Lung (tissue), 12 donors: ENCODE results near the gene PSMD8. TPM values are rescaled to one million over a fixed set of nuclear protein-coding genes. Genes with fewer than 3 reads are reported as not detected.

ENCODE experiments used
- ATAC-seq: fragments of 200-7000 bp; cut with Tn5 transposase; one replicate; pipeline ENCODE4 v1.9.1; 2020; ENCODE audit warnings: moderate number of reproducible peaks; ENCODE audit not compliant: insufficient read depth, low FRiP score
- DNase-seq, 3 donors: peaks; one replicate each; pipeline ENCODE4 v3.0.0-alpha.2; 2013 to 2017
- H3K27ac ChIP-seq, 2 donors: one replicate each; pipeline ENCODE4 v1.5.1; 2013; ENCODE audit warnings: mild to moderate bottlenecking in 2 of 2, moderate library complexity in 2 of 2, control low read depth in 1 of 2, inconsistent platforms in 1 of 2, low read depth in 1 of 2, low read length in 1 of 2
- H3K27me3 ChIP-seq, 3 donors: one replicate each; pipeline ENCODE4 v1.5.1; 2013; ENCODE audit warnings: low read length in 2 of 3; ENCODE audit not compliant: control insufficient read depth in 3 of 3, insufficient read depth in 3 of 3
- H3K36me3 ChIP-seq, 4 donors: one replicate each; pipeline ENCODE4 v1.5.1; 2013; ENCODE audit warnings: low read length in 4 of 4, mild to moderate bottlenecking in 1 of 4, moderate library complexity in 1 of 4; ENCODE audit not compliant: control insufficient read depth in 4 of 4, insufficient read depth in 4 of 4
- H3K4me1 ChIP-seq, 5 donors: one replicate each; pipeline ENCODE4 v1.5.1; 2013; ENCODE audit warnings: low read length in 5 of 5, mild to moderate bottlenecking in 2 of 5, moderate library complexity in 1 of 5; ENCODE audit not compliant: control insufficient read depth in 5 of 5, insufficient read depth in 5 of 5
- H3K4me3 ChIP-seq: one replicate; pipeline ENCODE4 v1.5.1; 2013; ENCODE audit warnings: mild to moderate bottlenecking, control low read depth, moderate library complexity
- H3K9ac ChIP-seq, 2 donors: one replicate each; pipeline ENCODE4 v1.5.1; 2013; ENCODE audit warnings: low read length in 2 of 2, control low read depth in 1 of 2; ENCODE audit not compliant: insufficient read depth in 1 of 2
- H3K9me3 ChIP-seq, 4 donors: one replicate each; pipeline ENCODE4 v1.5.1; 2013; ENCODE audit warnings: low read length in 3 of 4, mild to moderate bottlenecking in 1 of 4, moderate library complexity in 1 of 4; ENCODE audit not compliant: control insufficient read depth in 4 of 4, insufficient read depth in 3 of 4
- WGBS, 2 donors: extraction: QIAGEN DNeasy Blood & Tissue Kit; methylation state at CpG; one replicate each; pipeline ENCODE4 v1.1.7; 2013; 5-methylcytosine and 5-hydroxymethylcytosine counted together
- polyA plus RNA-seq, 2 donors: library from polyadenylated mRNA; stranded (reverse); fragments of 200-250 nt; gene quantifications; one replicate each; pipeline ENCODE4 v1.2.1, GENCODE V29; 2013
- total RNA-seq, 2 donors: library from RNA; depleted of rRNA in 1 of 2; stranded (reverse); fragments of >200 nt in 1 of 2; gene quantifications; one replicate each; pipeline ENCODE4 v1.2.1, GENCODE V29; 2014 to 2021
- TF ChIP-seq, protein P1 (sequence below): IDR thresholded peaks from 2 replicates; pipeline ENCODE4 v1.5.1; 2012; ENCODE audit warnings: mild to moderate bottlenecking; ENCODE audit errors: control extremely low read depth, extremely low read depth
- donor health status: control.
- donor health status: control.
- donor health status: Bipolar disorder and iron deficiency.
- donor health status: healthy.
- donor health status: DM: yes; HTN: yes; CAD: no.

The PSMD8 gene
- total and polyA plus RNA-seq, 4 donors: 65.4 to 233 (median 149) TPM

DNA sequence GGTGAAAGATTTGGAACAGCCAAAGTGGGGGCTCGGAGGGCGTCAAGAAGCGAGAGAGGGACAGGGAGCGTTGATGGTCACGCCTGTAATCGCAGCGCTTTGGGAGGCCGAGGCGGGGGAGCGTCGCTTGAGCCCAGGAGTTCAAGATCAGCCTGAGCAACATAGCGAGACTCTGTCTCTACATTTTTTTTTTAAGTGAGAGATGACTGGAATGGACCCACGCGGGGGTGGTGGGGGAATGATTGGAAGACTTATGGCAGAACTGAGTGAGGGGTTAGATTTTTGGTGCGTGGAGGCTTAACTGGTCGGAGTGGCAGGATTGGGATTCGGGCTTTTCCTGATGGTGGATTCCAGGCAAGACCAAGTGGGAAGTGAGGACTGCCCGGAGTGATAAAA is 725 bp downstream of the PSMD8 start:
- H3K27me3 ChIP-seq: no peaks in the 10 kb centered on the region
- H3K4me1 ChIP-seq: peaks cover 5 to 14% (median 9%) of the 10 kb centered on the region in 5 donors
- WGBS, 2 donors: 1 to 2% methylated on average over 18 of the region's 18 CpGs
- peak overlapping the region; percentile 91 to 93 for H3K9ac ChIP-seq
- H3K9me3 ChIP-seq: no peaks in the 10 kb centered on the region
- DNase-seq: no peak
- peak overlapping the region; percentile 89 for H3K4me3 ChIP-seq
- H3K36me3 ChIP-seq: peaks cover 0 to 17% (median 11%) of the 10 kb centered on the region in 4 donors
- TF ChIP-seq, protein P1, sequence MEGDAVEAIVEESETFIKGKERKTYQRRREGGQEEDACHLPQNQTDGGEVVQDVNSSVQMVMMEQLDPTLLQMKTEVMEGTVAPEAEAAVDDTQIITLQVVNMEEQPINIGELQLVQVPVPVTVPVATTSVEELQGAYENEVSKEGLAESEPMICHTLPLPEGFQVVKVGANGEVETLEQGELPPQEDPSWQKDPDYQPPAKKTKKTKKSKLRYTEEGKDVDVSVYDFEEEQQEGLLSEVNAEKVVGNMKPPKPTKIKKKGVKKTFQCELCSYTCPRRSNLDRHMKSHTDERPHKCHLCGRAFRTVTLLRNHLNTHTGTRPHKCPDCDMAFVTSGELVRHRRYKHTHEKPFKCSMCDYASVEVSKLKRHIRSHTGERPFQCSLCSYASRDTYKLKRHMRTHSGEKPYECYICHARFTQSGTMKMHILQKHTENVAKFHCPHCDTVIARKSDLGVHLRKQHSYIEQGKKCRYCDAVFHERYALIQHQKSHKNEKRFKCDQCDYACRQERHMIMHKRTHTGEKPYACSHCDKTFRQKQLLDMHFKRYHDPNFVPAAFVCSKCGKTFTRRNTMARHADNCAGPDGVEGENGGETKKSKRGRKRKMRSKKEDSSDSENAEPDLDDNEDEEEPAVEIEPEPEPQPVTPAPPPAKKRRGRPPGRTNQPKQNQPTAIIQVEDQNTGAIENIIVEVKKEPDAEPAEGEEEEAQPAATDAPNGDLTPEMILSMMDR: no peak
- ATAC-seq: no peak
- peak overlapping the region; percentile 91 to 94 for H3K27ac ChIP-seq

DNA sequence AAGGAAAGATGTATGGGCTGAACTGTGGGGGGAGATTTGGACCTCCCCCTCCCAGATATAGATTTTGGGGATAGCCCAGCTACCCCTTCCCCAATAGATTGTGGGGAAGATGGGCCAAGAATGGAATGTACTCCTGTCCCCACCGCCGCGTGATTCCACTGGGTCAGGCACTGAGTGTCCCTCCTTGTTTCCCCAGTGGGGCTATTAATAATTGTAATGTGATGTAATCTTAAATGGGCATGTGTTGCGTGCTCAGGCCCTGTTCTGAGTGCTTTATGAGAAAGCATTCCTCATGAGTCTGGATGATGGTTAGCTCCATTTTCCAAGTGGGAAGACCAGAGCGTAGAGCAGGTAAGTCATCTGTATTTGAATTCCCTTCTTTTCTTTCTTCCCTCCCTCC is 1.4 kb downstream of the PSMD8 start:
- Histone ChIP-seq H3K4me3 (peak overlapping the region; percentile 89), H3K36me3 (peaks cover 5 to 23% (median 13%) of the 10 kb centered on the region in 4 donors), H3K27me3 (no peaks in the 10 kb centered on the region), H3K9ac (peak overlapping the region; percentile 91 to 93), H3K9me3 (no peaks in the 10 kb centered on the region), H3K27ac (peak overlapping the region in 1 of 2 donors; percentile 94), H3K4me1 (peaks cover 5 to 14% (median 9%) of the 10 kb centered on the region in 5 donors)
- DNase-seq (no peak), ATAC-seq (no peak)
- TF ChIP-seq, protein P1: no peak
- WGBS, 2 donors: 79 to 86% methylated on average over 5 of the region's 5 CpGs

DNA sequence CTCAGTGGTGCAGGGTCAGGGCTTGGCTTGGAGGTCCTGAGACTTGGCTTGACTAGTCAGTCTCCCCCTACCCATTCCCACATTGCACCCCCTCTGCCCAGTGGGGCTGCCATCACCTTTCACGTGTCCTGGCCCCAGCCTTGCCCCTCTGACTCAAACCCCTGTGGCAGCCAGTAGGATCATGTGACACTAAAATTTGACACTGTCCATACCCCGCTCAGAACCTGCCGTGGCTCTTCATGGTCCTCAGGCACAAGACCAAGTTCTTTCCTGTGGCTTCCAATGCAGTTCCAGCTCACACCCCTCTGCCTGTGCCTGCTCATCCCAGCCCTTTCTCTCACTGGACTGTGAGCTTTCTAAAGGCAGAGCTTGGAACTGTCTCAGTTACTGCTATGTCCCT is 2.2 kb downstream of the PSMD8 start:
- no peak overlapping the region for H3K4me3 ChIP-seq
- peaks cover 13 to 32% (median 21%) of the 10 kb centered on the region in 4 donors for H3K36me3 ChIP-seq
- no peaks in the 10 kb centered on the region for H3K27me3 ChIP-seq
- H3K27ac ChIP-seq: peak overlapping the region in 1 of 2 donors; percentile 36
- H3K4me1 ChIP-seq: peaks cover 5 to 14% (median 9%) of the 10 kb centered on the region in 5 donors
- WGBS, 2 donors: 90 to 96% methylated on average over 3 of the region's 3 CpGs
- peak overlapping the region in 1 of 2 donors; percentile 28 for H3K9ac ChIP-seq
- DNase-seq (no peak), ATAC-seq (no peak)
- H3K9me3 ChIP-seq: peaks cover 0 to 3% (median 0%) of the 10 kb centered on the region in 4 donors
- TF ChIP-seq, protein P1: no peak

DNA sequence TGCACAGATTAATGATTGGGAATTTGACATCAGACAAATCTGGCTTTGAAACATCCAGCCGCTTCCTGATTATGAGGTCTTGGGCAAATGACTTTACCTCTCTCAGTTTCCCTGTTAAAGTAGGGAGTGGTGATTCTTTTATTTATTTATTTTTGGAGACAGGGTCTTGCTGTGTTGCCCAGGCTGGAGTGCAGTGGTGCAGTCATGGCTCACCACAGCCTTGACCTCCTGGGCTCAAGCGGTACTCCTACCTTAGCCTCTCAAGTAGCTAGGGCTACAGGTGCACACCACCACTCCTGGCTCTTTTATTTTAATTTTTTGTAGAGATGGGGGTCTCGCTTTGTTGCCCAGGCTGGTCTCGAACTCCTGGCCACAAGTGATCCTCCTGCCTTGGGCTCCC is 2.7 kb downstream of the PSMD8 start:
- ATAC-seq (no peak), DNase-seq (no peak)
- no peak overlapping the region for H3K27ac ChIP-seq
- WGBS, 2 donors: 97 to 99% methylated on average over 4 of the region's 4 CpGs
- peaks cover 18 to 36% (median 23%) of the 10 kb centered on the region in 4 donors for H3K36me3 ChIP-seq
- no peak overlapping the region for H3K4me3 ChIP-seq
- no peaks in the 10 kb centered on the region for H3K27me3 ChIP-seq
- H3K4me1 ChIP-seq: peaks cover 5 to 14% (median 9%) of the 10 kb centered on the region in 5 donors
- no peak overlapping the region for H3K9ac ChIP-seq
- TF ChIP-seq, protein P1: no peak
- H3K9me3 ChIP-seq: peaks cover 0 to 5% (median 0%) of the 10 kb centered on the region in 4 donors
